H1 (cell line): ENCODE measurements around the gene CLEC19A. TPM values are rescaled to one million over a fixed set of nuclear protein-coding genes. Genes with fewer than 3 reads are reported as not detected.

Experiments used
- CTCF ChIA-PET: fragments of 300-600 bp; sonication (Branson Sonifier 250); formaldehyde crosslinking; loops from one replicate; lab custom pipeline; 2021; ENCODE audit not compliant: partially characterized antibody; lab: Charles Lee
- POLR2A ChIA-PET: fragments of 300-600 bp; sonication (Branson Sonifier 250); formaldehyde crosslinking; loops from one replicate; lab custom pipeline; 2021; ENCODE audit warnings: inconsistent platforms; ENCODE audit not compliant: partially characterized antibody; lab: Charles Lee
- DNase-seq, 2 experiments: peaks; one replicate each; pipeline versions ENCODE4 v3.0.0 to v3.0.0-alpha.2; 2010 to 2022; ENCODE audit warnings: low spot score in 2 of 2, low read depth in 1 of 2, mixed read lengths in 1 of 2
- FAIRE-seq: peaks from 2 replicates; lab custom pipeline; 2011; peaks lifted over from hg19 to GRCh38; lab: Jason Lieb, UNC
- H2AFZ ChIP-seq: 2 replicates; pipeline ENCODE4 v1.8.1; 2012; ENCODE audit warnings: low read length, inconsistent platforms
- H2AK5ac ChIP-seq: 2 replicates; pipeline ENCODE4 v1.6.1; 2013; ENCODE audit warnings: low read depth, low read length
- H2BK120ac ChIP-seq: replicated peaks from 2 replicates; pipeline ENCODE3; 2013; ENCODE audit warnings: low read depth, low read length, inconsistent platforms
- H2BK12ac ChIP-seq: 2 replicates; pipeline ENCODE4 v1.6.1; 2013; ENCODE audit warnings: low read depth, low read length
- H2BK15ac ChIP-seq: 2 replicates; pipeline ENCODE4 v1.6.1; 2013; ENCODE audit warnings: low read length
- H2BK20ac ChIP-seq: 2 replicates; pipeline ENCODE4 v1.6.1; 2013; ENCODE audit warnings: low read length
- H2BK5ac ChIP-seq: 2 replicates; pipeline ENCODE4 v1.6.1; 2013; ENCODE audit warnings: low read depth, low read length
- H3K14ac ChIP-seq: 2 replicates; pipeline ENCODE4 v1.6.1; 2013; ENCODE audit warnings: inconsistent platforms; ENCODE audit not compliant: insufficient read length
- H3K18ac ChIP-seq: 2 replicates; pipeline ENCODE4 v1.6.1; 2013; ENCODE audit warnings: low read length; ENCODE audit errors: extremely low read depth
- H3K23ac ChIP-seq: 2 replicates; pipeline ENCODE4 v1.6.1; 2013; ENCODE audit warnings: inconsistent platforms; ENCODE audit not compliant: insufficient read length
- H3K23me2 ChIP-seq: 2 replicates; pipeline ENCODE4 v1.6.1; 2013; ENCODE audit warnings: low read depth, low read length
- H3K27ac ChIP-seq: 2 replicates; pipeline ENCODE4 v1.6.1; 2011; ENCODE audit warnings: low read depth, low read length, inconsistent platforms
- H3K27me3 ChIP-seq, 4 experiments: replicated peaks in 1 of 4; 1 replicate in 1 of 4; 2 replicates in 3 of 4; pipeline versions ENCODE4 v1.6.1 to v1.8.1; 2011 to 2013; ENCODE audit warnings: low read length in 3 of 4, mild to moderate bottlenecking in 3 of 4, inconsistent platforms in 2 of 4, mixed read lengths in 2 of 4, moderate library complexity in 1 of 4; ENCODE audit not compliant: control insufficient read depth in 3 of 4, insufficient read depth in 3 of 4; ENCODE audit errors: extremely low read depth in 1 of 4
- H3K36me3 ChIP-seq, 4 experiments: 2 replicates each; pipeline versions ENCODE4 v1.6.1 to v1.8.1; 2011 to 2013; ENCODE audit warnings: mild to moderate bottlenecking in 4 of 4, low read length in 3 of 4, moderate library complexity in 2 of 4, control low read depth in 1 of 4, inconsistent platforms in 1 of 4; ENCODE audit not compliant: insufficient read depth in 4 of 4, control insufficient read depth in 2 of 4
- H3K4ac ChIP-seq: replicated peaks from 2 replicates; pipeline ENCODE3; 2013; ENCODE audit warnings: low read length, low read depth, mixed read lengths, inconsistent platforms; ENCODE audit not compliant: insufficient read length
- H3K4me1 ChIP-seq, 4 experiments: replicated peaks in 1 of 4; 1 replicate in 1 of 4; 2 replicates in 3 of 4; pipeline versions ENCODE4 v1.6.1 to v1.8.1; 2011 to 2013; ENCODE audit warnings: low read length in 3 of 4, inconsistent platforms in 2 of 4, mixed read lengths in 1 of 4; ENCODE audit not compliant: insufficient read depth in 4 of 4, control insufficient read depth in 3 of 4
- H3K4me2 ChIP-seq, 2 experiments: 2 replicates each; pipeline versions ENCODE4 v1.6.1 to v1.8.1; 2011 to 2013; ENCODE audit warnings: low read depth in 2 of 2, low read length in 2 of 2, control low read depth in 1 of 2, inconsistent platforms in 1 of 2, mild to moderate bottlenecking in 1 of 2; ENCODE audit not compliant: insufficient read depth in 1 of 2
- H3K4me3 ChIP-seq, 4 experiments: fragments of 200-600, 300-600 bp in 1 of 4; sonication (generic), shearing (Covaris generic), sonication (Bioruptor Twin) in 1 of 4; 2 replicates each; pipeline versions ENCODE4 v1.5.1 to v1.8.1; 2011 to 2016; ENCODE audit warnings: low read length in 4 of 4, low read depth in 3 of 4, control low read depth in 2 of 4, inconsistent platforms in 2 of 4, mild to moderate bottlenecking in 2 of 4, mixed read lengths in 1 of 4, moderate library complexity in 1 of 4; ENCODE audit not compliant: insufficient read depth in 2 of 4; ENCODE audit errors: extremely low read depth in 1 of 4
- H3K56ac ChIP-seq: replicated peaks from 2 replicates; pipeline ENCODE3; 2013; ENCODE audit warnings: low read depth, mild to moderate bottlenecking, mixed read lengths, low read length, inconsistent platforms; ENCODE audit not compliant: insufficient read length
- H3K79me1 ChIP-seq: 2 replicates; pipeline ENCODE4 v1.6.1; 2013; ENCODE audit warnings: low read depth, low read length, control low read depth
- H3K79me2 ChIP-seq, 2 experiments: 2 replicates each; pipeline versions ENCODE4 v1.6.1 to v1.8.1; 2012 to 2013; ENCODE audit warnings: low read length in 2 of 2, mild to moderate bottlenecking in 2 of 2, inconsistent platforms in 1 of 2; ENCODE audit not compliant: insufficient read depth in 2 of 2, control insufficient read depth in 1 of 2
- H3K9ac ChIP-seq, 4 experiments: replicated peaks in 1 of 4; 1 replicate in 1 of 4; 2 replicates in 3 of 4; pipeline versions ENCODE4 v1.6.1 to v1.8.1; 2011 to 2013; ENCODE audit warnings: low read depth in 3 of 4, low read length in 3 of 4, control low read depth in 2 of 4, mild to moderate bottlenecking in 2 of 4, moderate library complexity in 2 of 4, inconsistent platforms in 1 of 4; ENCODE audit errors: extremely low read depth in 1 of 4
- H3K9me3 ChIP-seq, 2 experiments: 2 replicates each; pipeline versions ENCODE4 v1.6.1 to v1.8.1; 2012 to 2013; ENCODE audit warnings: mild to moderate bottlenecking in 2 of 2, moderate library complexity in 2 of 2, control low read depth in 1 of 2, inconsistent platforms in 1 of 2, low read depth in 1 of 2, low read length in 1 of 2, mixed read lengths in 1 of 2; ENCODE audit not compliant: insufficient read depth in 2 of 2
- H4K20me1 ChIP-seq, 2 experiments: replicated peaks in 1 of 2; 2 replicates each; pipeline versions ENCODE3 to v1.8.1; 2011 to 2013; ENCODE audit warnings: inconsistent platforms in 2 of 2, low read length in 2 of 2, mild to moderate bottlenecking in 1 of 2; ENCODE audit not compliant: insufficient read depth in 2 of 2, control insufficient read depth in 1 of 2
- H4K5ac ChIP-seq: 2 replicates; pipeline ENCODE4 v1.6.1; 2013; ENCODE audit warnings: low read length, low read depth, mixed read lengths, inconsistent platforms; ENCODE audit not compliant: insufficient read length
- H4K8ac ChIP-seq: 2 replicates; pipeline ENCODE4 v1.8.0; 2013; ENCODE audit warnings: mild to moderate bottlenecking, moderate library complexity, low read length, inconsistent platforms; ENCODE audit not compliant: insufficient read depth; ENCODE audit errors: extremely low read depth
- H4K91ac ChIP-seq: replicated peaks from 2 replicates; pipeline ENCODE3; 2013; ENCODE audit warnings: low read length, mixed read lengths, inconsistent platforms; ENCODE audit not compliant: insufficient read length
- BCL11A ChIP-seq, 2 experiments: IDR thresholded peaks; one replicate each; pipeline ENCODE4 v1.6.1; 2011; ENCODE audit warnings: low read depth in 2 of 2, low read length in 2 of 2, mild to moderate bottlenecking in 2 of 2
- CREB1 ChIP-seq: IDR thresholded peaks from 2 replicates; pipeline ENCODE4 v1.6.1; 2012; ENCODE audit warnings: inconsistent platforms
- NRF1 ChIP-seq: IDR thresholded peaks from 2 replicates; pipeline ENCODE4 v1.6.1; 2011; ENCODE audit warnings: mild to moderate bottlenecking, low read depth, low read length, improper control_type of control experiment
- POU5F1 ChIP-seq: IDR thresholded peaks from 2 replicates; pipeline ENCODE4 v1.6.1; 2011; ENCODE audit warnings: low read depth, mild to moderate bottlenecking, low read length, moderate library complexity
- RFX5 ChIP-seq: IDR thresholded peaks from 2 replicates; pipeline ENCODE4 v1.6.1; 2011; ENCODE audit warnings: low read depth, low read length, improper control_type of control experiment, borderline replicate concordance
- SIX5 ChIP-seq: IDR thresholded peaks from 2 replicates; pipeline ENCODE4 v1.6.1; 2011; ENCODE audit warnings: mild to moderate bottlenecking, low read depth, low read length
- SP2 ChIP-seq: IDR thresholded peaks from 2 replicates; pipeline ENCODE4 v1.6.1; 2012; ENCODE audit warnings: mild to moderate bottlenecking, low read length, inconsistent platforms
- SRF ChIP-seq: IDR thresholded peaks from 2 replicates; pipeline ENCODE4 v1.6.1; 2011; ENCODE audit warnings: mild to moderate bottlenecking, low read depth, low read length, moderate library complexity
- SUZ12 ChIP-seq: fragments of 200-600 bp; sonication (generic); IDR thresholded peaks from 2 replicates; pipeline ENCODE4 v1.6.1; 2012; ENCODE audit warnings: mild to moderate bottlenecking, inconsistent platforms, low read length, moderate library complexity, mixed read lengths
- WGBS, 2 experiments: shearing (Covaris generic) in 1 of 2; methylation state at CpG; one replicate each; pipeline versions ENCODE4 v1.1.6 to v1.1.7; 2013 to 2015; ENCODE audit warnings: low lambda C conversion rate in 2 of 2, mixed read lengths in 2 of 2, inconsistent platforms in 1 of 2, low coverage in 1 of 2, missing lambda C conversion rate in 1 of 2; ENCODE audit not compliant: insufficient replicate concordance in 2 of 2, insufficient coverage in 1 of 2, insufficient read length in 1 of 2; ENCODE audit errors: extremely low coverage in 1 of 2, missing lambda C conversion rate in 1 of 2; 5-methylcytosine and 5-hydroxymethylcytosine counted together
- polyA plus RNA-seq, 7 experiments: library from polyadenylated mRNA; depleted of rRNA in 3 of 7; stranded (reverse) in 5 of 7; unstranded in 2 of 7; fragments of >200 nt in 5 of 7; fragments of 200-250 nt in 2 of 7; gene quantifications; 1 replicate in 5 of 7; 2 replicates in 1 of 7; 4 replicates in 1 of 7; pipeline versions ENCODE4 v1.2.1 to v1.2.3, GENCODE V29; 2011 to 2013; ENCODE audit warnings: missing spikeins in 2 of 7, mixed read lengths in 2 of 7
- total RNA-seq: library from RNA; stranded (reverse); fragmentation: NEBNext Ultra II Directional; extraction: Animal tissue kit (Norgen Biotek cat#: 25700); gene quantifications from 2 replicates; pipeline ENCODE4 v1.2.1, GENCODE V29; 2021
- TF ChIP-seq, protein P1 (sequence below), 3 experiments: IDR thresholded peaks; 1 replicate in 2 of 3; 2 replicates in 1 of 3; pipeline versions ENCODE4 v1.5.1 to v1.6.1; 2011; ENCODE audit warnings: low read length in 3 of 3, mild to moderate bottlenecking in 3 of 3, inconsistent platforms in 2 of 3, low read depth in 1 of 3, moderate library complexity in 1 of 3; ENCODE audit not compliant: insufficient read depth in 1 of 3; ENCODE audit errors: control extremely low read depth in 1 of 3

CLEC19A gene
- total and polyA plus RNA-seq, 2 of the 8 experiments (the other 6 are each of a cell fraction or from before 2014, with no cell fraction given) = 0.35 to 0.88 TPM

DNA sequence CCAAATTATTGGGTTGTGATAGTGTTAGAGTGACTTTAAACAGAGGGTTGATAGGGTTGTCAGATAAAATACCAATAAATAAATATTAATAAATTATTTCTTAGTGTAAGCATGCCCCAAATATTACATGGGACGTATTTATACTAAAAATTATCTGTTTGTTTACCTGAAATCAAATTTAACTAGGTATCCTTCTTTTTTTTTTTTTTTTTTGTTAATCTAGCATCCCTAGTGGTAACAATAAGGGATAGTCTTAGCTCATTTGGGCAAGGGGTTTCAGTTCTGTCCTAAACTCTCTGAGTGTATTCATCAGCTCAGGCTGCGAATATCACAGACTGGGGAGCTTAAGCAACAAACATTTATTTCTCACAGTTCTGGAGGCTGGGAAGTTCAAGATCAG lies 1.3 kb downstream of the CLEC19A start:
- Histone ChIP-seq H2BK5ac (no peak overlapping the region; the same call in 1 of the 2 replicates), H3K23ac (no peak overlapping the region), H3K23me2 (no peaks in the 10 kb centered on the region), H3K56ac (no peak overlapping the region), H3K14ac (no peak overlapping the region), H3K4me1 (peaks cover 11 to 31% (median 23%) of the 10 kb centered on the region in 4 experiments), H4K8ac (no peak overlapping the region), H3K27me3 (no peaks in the 10 kb centered on the region), H3K9me3 (no peaks in the 10 kb centered on the region), H4K91ac (no peak overlapping the region), H3K4me2 (0 out of 4 replicates have a peak overlapping the region, but pooled peaks of 1 of the 2 experiments have one; percentile 16), H4K20me1 (no peaks in the 10 kb centered on the region), H3K4me3 (no peak overlapping the region; a peak in 1 of 8 replicates), H4K5ac (no peak overlapping the region), H3K27ac (no peak overlapping the region), H3K4ac (no peak overlapping the region), H2BK120ac (no peak overlapping the region), H2BK15ac (no peak overlapping the region), H2AK5ac (no peak overlapping the region), H2BK12ac (peak overlapping the region; percentile 69; the same call in 1 of the 2 replicates), H2BK20ac (no peak overlapping the region), H2AFZ (no peak overlapping the region), H3K18ac (no peak overlapping the region), H3K36me3 (no peaks in the 10 kb centered on the region), H3K9ac (no peak overlapping the region), H3K79me2 (no peaks in the 10 kb centered on the region), H3K79me1 (no peaks in the 10 kb centered on the region)
- CTCF ChIA-PET = interaction anchor here (0.6 to 2.8 kb wide), 8 partner anchors 8 to 226 kb away, joined by 3 to 14 read pairs (median 3); no protein-coding TSS in a partner anchor
- DNase-seq (no peak), FAIRE-seq (no peak)
- WGBS, 2 experiments = 78% methylated on average over 2 of the region's 2 CpGs; no CpG with 5 or more reads in 1 of the 2 experiments
- POLR2A ChIA-PET = interaction anchor here (1.0 kb wide), 1 partner anchor 31 kb away, joined by 3 read pairs; no protein-coding TSS in a partner anchor
- TF ChIP-seq SIX5 = no peak
- TF ChIP-seq, protein P1, sequence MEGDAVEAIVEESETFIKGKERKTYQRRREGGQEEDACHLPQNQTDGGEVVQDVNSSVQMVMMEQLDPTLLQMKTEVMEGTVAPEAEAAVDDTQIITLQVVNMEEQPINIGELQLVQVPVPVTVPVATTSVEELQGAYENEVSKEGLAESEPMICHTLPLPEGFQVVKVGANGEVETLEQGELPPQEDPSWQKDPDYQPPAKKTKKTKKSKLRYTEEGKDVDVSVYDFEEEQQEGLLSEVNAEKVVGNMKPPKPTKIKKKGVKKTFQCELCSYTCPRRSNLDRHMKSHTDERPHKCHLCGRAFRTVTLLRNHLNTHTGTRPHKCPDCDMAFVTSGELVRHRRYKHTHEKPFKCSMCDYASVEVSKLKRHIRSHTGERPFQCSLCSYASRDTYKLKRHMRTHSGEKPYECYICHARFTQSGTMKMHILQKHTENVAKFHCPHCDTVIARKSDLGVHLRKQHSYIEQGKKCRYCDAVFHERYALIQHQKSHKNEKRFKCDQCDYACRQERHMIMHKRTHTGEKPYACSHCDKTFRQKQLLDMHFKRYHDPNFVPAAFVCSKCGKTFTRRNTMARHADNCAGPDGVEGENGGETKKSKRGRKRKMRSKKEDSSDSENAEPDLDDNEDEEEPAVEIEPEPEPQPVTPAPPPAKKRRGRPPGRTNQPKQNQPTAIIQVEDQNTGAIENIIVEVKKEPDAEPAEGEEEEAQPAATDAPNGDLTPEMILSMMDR (IDR thresholded peaks at IDR 0.05; ENCODE audit: control extremely low read depth in 1 of 3, insufficient read depth in 1 of 3, low read depth in 1 of 3, low read length in 3 of 3) = no peak
- no peak for TF ChIP-seq POU5F1
- TF ChIP-seq SRF = no peak
- TF ChIP-seq CREB1 = no peak
- no peak for TF ChIP-seq SP2
- no peak for TF ChIP-seq RFX5
- TF ChIP-seq NRF1 = no peak
- TF ChIP-seq SUZ12 = no peak
- TF ChIP-seq BCL11A (IDR thresholded peaks at IDR 0.05; ENCODE audit: low read depth in 2 of 2, low read length in 2 of 2) = no peak
